GM13977 (cell line): ENCODE measurements around the gene CD84.
"Not testable (repeated sequence)": the region's sequence is repeated elsewhere in the genome, so short reads cannot be mapped to it uniquely, and the experiment has no call there.

Experiments used
- DNase-seq: peaks from one replicate; pipeline ENCODE4 v3.0.0; 2012; ENCODE audit warnings: low spot score
- in situ Hi-C: fragments of 300-500 bp; cut with MboI; formaldehyde crosslinking; loops from one replicate; pipeline ENCODE4 v1.12.0; 2022; ENCODE audit warnings: low sequenced_read_pairs, low pct_unique_long_range_greater_than_20kb, mixed read lengths, inconsistent platforms; ENCODE audit not compliant: unreplicated experiment
- TF ChIP-seq, protein P1 (sequence below): IDR thresholded peaks from 2 replicates; pipeline ENCODE4 v1.5.1; 2012; ENCODE audit warnings: mild to moderate bottlenecking, control low read depth; ENCODE audit not compliant: insufficient read depth; ENCODE audit errors: extremely low read depth, missing control alignments

CD84 gene

DNA sequence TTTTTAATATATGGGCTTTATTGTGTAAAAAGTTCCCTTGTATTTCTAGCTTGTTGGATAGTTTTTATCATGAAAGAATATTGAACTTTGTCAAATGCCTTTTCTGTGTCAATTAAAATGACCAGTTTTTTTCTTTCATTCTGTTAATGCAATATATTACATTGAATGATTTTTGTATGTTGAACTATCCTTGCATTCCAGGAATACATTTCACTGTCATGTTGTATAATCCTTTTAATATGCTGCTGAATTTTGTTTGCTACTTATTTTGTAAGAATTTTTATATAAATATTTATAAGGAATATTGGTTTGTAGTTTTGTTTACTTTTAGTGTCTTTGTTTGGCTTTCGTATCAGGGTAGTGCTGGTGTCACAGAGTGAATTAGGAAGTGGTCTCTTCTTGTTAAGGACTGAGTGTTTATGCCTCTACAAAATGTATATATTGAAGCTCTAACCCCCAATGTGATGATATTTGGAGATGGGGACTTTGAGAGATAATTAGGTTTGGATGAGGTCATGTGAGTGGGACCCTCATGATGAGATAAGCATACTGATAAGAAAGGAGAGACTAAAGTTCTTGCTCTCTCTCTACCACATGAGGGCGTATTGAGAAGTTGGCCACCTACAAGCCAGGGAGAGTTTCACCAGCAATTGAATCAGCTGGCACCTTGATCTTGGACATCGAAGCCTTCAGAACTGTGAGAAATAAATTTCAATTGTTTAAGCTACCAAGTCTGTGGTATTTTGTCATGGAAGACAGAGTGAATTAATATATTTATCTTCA lies 44.3 kb downstream of the CD84 start:
- in situ Hi-C loops, result loop anchor here (25.0 kb wide), 1 partner anchor 98 kb away; no protein-coding TSS in a partner anchor
- TF ChIP-seq, protein P1, sequence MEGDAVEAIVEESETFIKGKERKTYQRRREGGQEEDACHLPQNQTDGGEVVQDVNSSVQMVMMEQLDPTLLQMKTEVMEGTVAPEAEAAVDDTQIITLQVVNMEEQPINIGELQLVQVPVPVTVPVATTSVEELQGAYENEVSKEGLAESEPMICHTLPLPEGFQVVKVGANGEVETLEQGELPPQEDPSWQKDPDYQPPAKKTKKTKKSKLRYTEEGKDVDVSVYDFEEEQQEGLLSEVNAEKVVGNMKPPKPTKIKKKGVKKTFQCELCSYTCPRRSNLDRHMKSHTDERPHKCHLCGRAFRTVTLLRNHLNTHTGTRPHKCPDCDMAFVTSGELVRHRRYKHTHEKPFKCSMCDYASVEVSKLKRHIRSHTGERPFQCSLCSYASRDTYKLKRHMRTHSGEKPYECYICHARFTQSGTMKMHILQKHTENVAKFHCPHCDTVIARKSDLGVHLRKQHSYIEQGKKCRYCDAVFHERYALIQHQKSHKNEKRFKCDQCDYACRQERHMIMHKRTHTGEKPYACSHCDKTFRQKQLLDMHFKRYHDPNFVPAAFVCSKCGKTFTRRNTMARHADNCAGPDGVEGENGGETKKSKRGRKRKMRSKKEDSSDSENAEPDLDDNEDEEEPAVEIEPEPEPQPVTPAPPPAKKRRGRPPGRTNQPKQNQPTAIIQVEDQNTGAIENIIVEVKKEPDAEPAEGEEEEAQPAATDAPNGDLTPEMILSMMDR, result no peak
- DNase-seq, result no peak

DNA sequence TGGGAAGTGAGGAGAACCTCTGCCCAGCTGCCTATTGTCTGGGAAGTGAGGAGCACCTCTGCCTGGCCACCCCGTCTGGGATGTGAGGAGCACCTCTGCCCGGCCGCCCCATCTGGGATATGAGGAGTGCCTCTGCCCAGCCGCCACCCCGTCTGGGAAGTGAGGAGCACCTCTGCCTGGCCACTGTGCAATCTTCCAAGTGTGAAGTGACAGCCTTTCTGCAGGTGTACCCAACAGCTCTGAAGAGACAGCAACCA lies 46.8 kb downstream of the CD84 start:
- in situ Hi-C loops, result loop anchor here (25.0 kb wide), 1 partner anchor 95 kb away; no protein-coding TSS in a partner anchor
- DNase-seq, result not testable (repeated sequence)

DNA sequence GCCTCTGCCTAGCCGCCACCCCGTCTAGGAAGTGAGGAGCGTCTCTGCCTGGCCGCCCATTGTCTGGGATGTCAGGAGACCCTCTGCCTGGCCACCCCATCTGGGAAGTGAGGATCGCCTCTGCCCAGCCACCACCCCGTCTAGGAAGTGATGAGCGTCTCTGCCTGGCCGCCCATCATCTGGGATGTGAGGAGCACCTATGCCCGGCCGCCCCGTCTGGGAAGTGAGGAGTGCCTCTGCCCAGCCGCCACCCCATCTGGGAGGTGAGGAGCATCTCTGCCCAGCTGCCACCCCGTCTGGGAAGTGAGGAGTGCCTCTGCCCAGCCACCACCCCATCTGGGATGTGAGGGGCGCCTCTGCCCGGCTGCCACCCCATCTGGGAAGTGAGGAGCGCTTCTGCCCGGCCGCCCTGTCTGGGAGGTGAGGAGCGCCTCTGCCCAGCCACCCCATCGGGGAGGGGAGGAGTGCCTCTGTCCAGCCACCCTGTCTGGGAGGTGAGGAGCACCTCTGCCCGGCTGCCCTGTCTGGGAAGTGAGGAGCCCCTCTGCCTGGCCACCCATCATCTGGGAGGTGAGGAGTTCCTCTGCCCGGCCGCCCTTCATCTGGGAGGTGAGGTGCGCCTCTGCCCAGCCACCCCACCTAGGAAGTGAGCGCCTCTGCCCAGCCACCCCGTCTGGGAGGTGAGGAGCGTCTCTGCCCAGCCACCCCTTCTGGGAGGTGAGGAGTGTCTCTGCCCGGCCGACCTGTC lies 47.3 kb downstream of the CD84 start:
- in situ Hi-C loops, result loop anchor here (25.0 kb wide), 1 partner anchor 95 kb away; no protein-coding TSS in a partner anchor

GRCh38 chr1:160529401-160529952 lies 49.8 kb downstream of the CD84 start:
- DNase-seq, result not testable (repeated sequence)
- in situ Hi-C loops, result loop anchor here (25.0 kb wide), 1 partner anchor 92 kb away; no protein-coding TSS in a partner anchor

More for the DNA sequence above, 47.3 kb downstream of the CD84 start:
- not testable (repeated sequence) for DNase-seq

DNA sequence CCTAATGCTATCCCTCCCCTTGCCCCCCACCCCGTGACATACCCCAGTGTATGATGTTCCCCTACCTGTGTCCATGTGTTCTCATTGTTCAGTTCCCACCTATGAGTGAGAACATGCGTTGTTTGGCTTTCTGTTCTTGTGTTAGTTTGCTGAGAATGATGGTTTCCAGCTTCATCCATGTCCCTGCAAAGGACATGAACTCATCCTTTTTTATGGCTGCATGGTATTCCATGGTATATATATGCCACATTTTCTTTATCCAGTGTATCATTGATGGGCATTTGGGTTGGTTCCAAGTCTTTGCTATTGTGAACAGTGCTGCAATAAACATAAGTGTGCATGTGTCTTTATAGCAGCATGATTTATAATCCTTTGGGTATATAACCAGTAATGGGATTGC lies 55.5 kb downstream of the CD84 start:
- in situ Hi-C loops, DNase-seq: not testable (repeated sequence)

- TF ChIP-seq, protein P1, result no peak
- in situ Hi-C loops, result no loop called here
- no peak for DNase-seq
Observed at GRCh38 chr1:160522622-160523345, 56.5 kb downstream of the CD84 start, which contains the start of gene SLAMF6. Gene SLAMF6 (minus strand): TSS chr1:160523255. CDS start chr1:160523192, 63 bp downstream.

GRCh38 chr1:160522136-160522535 lies 57.2 kb downstream of the CD84 start:
- in situ Hi-C loops, result no loop called here
- TF ChIP-seq, protein P1, result no peak
- no peak for DNase-seq

- in situ Hi-C loops, result no loop called here
- TF ChIP-seq, protein P1, result no peak
Observed at GRCh38 chr1:160521554-160521953, 57.7 kb downstream of the CD84 start.

More at GRCh38 chr1:160521554-160521953, 57.7 kb downstream of the CD84 start:
- no peak for DNase-seq
